Measurements from ENCODE around the gene ZNF385B.

DNA sequence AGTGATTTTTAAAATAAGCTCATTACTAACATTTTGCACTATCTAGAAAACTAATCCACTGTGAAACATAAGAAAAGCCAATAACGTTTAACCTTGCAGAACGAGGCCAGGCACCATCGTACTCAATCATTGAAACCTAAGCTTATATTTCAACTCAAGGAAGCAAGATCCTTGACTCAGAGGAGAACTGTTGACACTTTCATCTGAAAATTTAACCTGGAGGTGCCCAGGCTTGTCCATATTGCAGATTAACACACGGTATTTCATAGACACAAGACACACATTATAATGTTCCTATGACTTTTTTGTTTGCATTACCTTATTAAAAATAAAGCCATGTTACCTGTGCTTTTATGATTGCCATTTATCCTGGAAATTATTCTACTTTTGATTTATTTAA, 89.6 kb downstream of the ZNF385B start:
- TF ChIP-seq POLR2AphosphoS5 (IDR thresholded peaks at IDR 0.05; ENCODE audit: low read depth, low read length) = no peak
- TF ChIP-seq, protein P1, sequence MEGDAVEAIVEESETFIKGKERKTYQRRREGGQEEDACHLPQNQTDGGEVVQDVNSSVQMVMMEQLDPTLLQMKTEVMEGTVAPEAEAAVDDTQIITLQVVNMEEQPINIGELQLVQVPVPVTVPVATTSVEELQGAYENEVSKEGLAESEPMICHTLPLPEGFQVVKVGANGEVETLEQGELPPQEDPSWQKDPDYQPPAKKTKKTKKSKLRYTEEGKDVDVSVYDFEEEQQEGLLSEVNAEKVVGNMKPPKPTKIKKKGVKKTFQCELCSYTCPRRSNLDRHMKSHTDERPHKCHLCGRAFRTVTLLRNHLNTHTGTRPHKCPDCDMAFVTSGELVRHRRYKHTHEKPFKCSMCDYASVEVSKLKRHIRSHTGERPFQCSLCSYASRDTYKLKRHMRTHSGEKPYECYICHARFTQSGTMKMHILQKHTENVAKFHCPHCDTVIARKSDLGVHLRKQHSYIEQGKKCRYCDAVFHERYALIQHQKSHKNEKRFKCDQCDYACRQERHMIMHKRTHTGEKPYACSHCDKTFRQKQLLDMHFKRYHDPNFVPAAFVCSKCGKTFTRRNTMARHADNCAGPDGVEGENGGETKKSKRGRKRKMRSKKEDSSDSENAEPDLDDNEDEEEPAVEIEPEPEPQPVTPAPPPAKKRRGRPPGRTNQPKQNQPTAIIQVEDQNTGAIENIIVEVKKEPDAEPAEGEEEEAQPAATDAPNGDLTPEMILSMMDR (IDR thresholded peaks at IDR 0.05) = no peak
- TF ChIP-seq, protein P2, sequence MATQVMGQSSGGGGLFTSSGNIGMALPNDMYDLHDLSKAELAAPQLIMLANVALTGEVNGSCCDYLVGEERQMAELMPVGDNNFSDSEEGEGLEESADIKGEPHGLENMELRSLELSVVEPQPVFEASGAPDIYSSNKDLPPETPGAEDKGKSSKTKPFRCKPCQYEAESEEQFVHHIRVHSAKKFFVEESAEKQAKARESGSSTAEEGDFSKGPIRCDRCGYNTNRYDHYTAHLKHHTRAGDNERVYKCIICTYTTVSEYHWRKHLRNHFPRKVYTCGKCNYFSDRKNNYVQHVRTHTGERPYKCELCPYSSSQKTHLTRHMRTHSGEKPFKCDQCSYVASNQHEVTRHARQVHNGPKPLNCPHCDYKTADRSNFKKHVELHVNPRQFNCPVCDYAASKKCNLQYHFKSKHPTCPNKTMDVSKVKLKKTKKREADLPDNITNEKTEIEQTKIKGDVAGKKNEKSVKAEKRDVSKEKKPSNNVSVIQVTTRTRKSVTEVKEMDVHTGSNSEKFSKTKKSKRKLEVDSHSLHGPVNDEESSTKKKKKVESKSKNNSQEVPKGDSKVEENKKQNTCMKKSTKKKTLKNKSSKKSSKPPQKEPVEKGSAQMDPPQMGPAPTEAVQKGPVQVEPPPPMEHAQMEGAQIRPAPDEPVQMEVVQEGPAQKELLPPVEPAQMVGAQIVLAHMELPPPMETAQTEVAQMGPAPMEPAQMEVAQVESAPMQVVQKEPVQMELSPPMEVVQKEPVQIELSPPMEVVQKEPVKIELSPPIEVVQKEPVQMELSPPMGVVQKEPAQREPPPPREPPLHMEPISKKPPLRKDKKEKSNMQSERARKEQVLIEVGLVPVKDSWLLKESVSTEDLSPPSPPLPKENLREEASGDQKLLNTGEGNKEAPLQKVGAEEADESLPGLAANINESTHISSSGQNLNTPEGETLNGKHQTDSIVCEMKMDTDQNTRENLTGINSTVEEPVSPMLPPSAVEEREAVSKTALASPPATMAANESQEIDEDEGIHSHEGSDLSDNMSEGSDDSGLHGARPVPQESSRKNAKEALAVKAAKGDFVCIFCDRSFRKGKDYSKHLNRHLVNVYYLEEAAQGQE (IDR thresholded peaks at IDR 0.05; ENCODE audit: insufficient read depth in 1 of 2, low read depth in 2 of 2, low read length in 1 of 2) = no peak

Measured in Panc1 (cell line).